Nephron (organoid): ENCODE data around the gene CAPN15.
"Not testable (repeated sequence)": the region's sequence is repeated elsewhere in the genome, so short reads cannot be mapped to it uniquely, and the experiment has no call there.

Experiments
- H3K27ac Mint-ChIP-seq, 3 experiments: 2 replicates each; pipeline ENCODE4 v1.8.0; 2020; ENCODE audit warnings: mixed read lengths in 3 of 3, mild to moderate bottlenecking in 2 of 3, moderate library complexity in 1 of 3
- H3K27me3 Mint-ChIP-seq: 2 replicates; pipeline ENCODE4 v1.8.0; 2021; ENCODE audit warnings: low read depth, mild to moderate bottlenecking, moderate library complexity, mixed read lengths
- H3K36me3 Mint-ChIP-seq: 2 replicates; pipeline ENCODE4 v1.8.0; 2020; ENCODE audit warnings: low read depth, mixed read lengths
- H3K4me1 Mint-ChIP-seq: 2 replicates; pipeline ENCODE4 v1.8.0; 2020; ENCODE audit warnings: mixed read lengths
- H3K4me3 Mint-ChIP-seq, 3 experiments: 2 replicates each; pipeline ENCODE4 v1.8.0; 2020; ENCODE audit warnings: mild to moderate bottlenecking in 3 of 3, mixed read lengths in 3 of 3, moderate library complexity in 2 of 3
- H3K9me3 Mint-ChIP-seq: 2 replicates; pipeline ENCODE4 v1.8.0; 2020; ENCODE audit warnings: mixed read lengths
- CTCF ChIP-seq, 3 experiments: fragments of 200-600 bp; sonication (generic); IDR thresholded peaks; one replicate each; pipeline ENCODE4 v1.5.0; 2021; ENCODE audit warnings: antibody characterized with exemption in 3 of 3; ENCODE audit not compliant: unreplicated experiment in 3 of 3

The CAPN15 gene

GRCh38 chr16:593406-593805 lies 65.9 kb downstream of the CAPN15 start:
- H3K4me1 Mint-ChIP-seq, result peaks cover 29% of the 10 kb centered on the region
- peaks cover 21% of the 10 kb centered on the region for H3K36me3 Mint-ChIP-seq

GRCh38 chr16:593807-594206 lies 66.3 kb downstream of the CAPN15 start:
- Mint-ChIP-seq H3K4me3 (peak overlapping the region; percentile 56 to 90 (median 72)), H3K9me3 (no peaks in the 10 kb centered on the region), H3K36me3 (peaks cover 25% of the 10 kb centered on the region), H3K27me3 (peaks cover 4% of the 10 kb centered on the region), H3K4me1 (peaks cover 29% of the 10 kb centered on the region), H3K27ac (peak overlapping the region; percentile 55 to 90 (median 64))
- TF ChIP-seq CTCF (IDR thresholded peaks at IDR 0.05; ENCODE audit: unreplicated experiment in 3 of 3), result no peak

More at GRCh38 chr16:593406-593805, 65.9 kb downstream of the CAPN15 start:
- H3K9me3 Mint-ChIP-seq, result no peaks in the 10 kb centered on the region
- no peak for TF ChIP-seq CTCF (IDR thresholded peaks at IDR 0.05; ENCODE audit: unreplicated experiment in 3 of 3)
- H3K27me3 Mint-ChIP-seq, result peaks cover 4% of the 10 kb centered on the region
- peak overlapping the region; percentile 55 to 90 (median 64) for H3K27ac Mint-ChIP-seq
- H3K4me3 Mint-ChIP-seq, result peak overlapping the region; percentile 56 to 90 (median 72)

- no peaks in the 10 kb centered on the region for H3K9me3 Mint-ChIP-seq
- no peak for TF ChIP-seq CTCF (IDR thresholded peaks at IDR 0.05; ENCODE audit: unreplicated experiment in 3 of 3)
- H3K36me3 Mint-ChIP-seq, result peaks cover 28% of the 10 kb centered on the region
- H3K4me1 Mint-ChIP-seq, result peaks cover 29% of the 10 kb centered on the region
- peaks cover 4% of the 10 kb centered on the region for H3K27me3 Mint-ChIP-seq
- no peak overlapping the region for H3K4me3 Mint-ChIP-seq
- no peak overlapping the region for H3K27ac Mint-ChIP-seq
Observed at GRCh38 chr16:595094-595528, 67.6 kb downstream of the CAPN15 start.

- H3K4me3 Mint-ChIP-seq, result no peak overlapping the region
- H3K4me1 Mint-ChIP-seq, result peaks cover 22% of the 10 kb centered on the region
- no peak overlapping the region for H3K27ac Mint-ChIP-seq
- no peak for TF ChIP-seq CTCF (IDR thresholded peaks at IDR 0.05; ENCODE audit: unreplicated experiment in 3 of 3)
- peaks cover 1% of the 10 kb centered on the region for H3K27me3 Mint-ChIP-seq
- no peaks in the 10 kb centered on the region for H3K9me3 Mint-ChIP-seq
- H3K36me3 Mint-ChIP-seq, result peaks cover 31% of the 10 kb centered on the region
Observed at GRCh38 chr16:595942-596735, 68.6 kb downstream of the CAPN15 start.

DNA sequence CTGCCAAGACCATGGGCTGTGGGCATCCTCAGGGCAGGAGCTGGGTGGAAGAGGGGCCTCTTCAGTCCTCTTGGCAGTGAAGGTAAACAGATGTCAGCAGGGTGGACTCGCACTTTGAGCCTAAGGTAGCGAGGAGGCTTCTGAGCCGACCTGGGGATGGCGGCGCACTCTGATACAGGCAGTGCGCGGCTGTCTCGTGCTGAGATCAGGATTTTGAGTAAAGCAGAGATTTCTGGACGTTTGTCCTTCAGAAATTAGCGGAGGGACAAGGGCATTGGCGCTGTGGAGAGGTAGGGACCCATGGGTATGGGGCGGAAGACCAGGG lies 69.2 kb downstream of the CAPN15 start:
- Mint-ChIP-seq H3K27ac (no peak overlapping the region), H3K9me3 (no peaks in the 10 kb centered on the region), H3K4me1 (peaks cover 19% of the 10 kb centered on the region), H3K4me3 (no peak overlapping the region), H3K36me3 (peaks cover 34% of the 10 kb centered on the region), H3K27me3 (peaks cover 3% of the 10 kb centered on the region)
- TF ChIP-seq CTCF (IDR thresholded peaks at IDR 0.05; ENCODE audit: unreplicated experiment in 3 of 3), result no peak

- H3K27me3 Mint-ChIP-seq, H3K27ac Mint-ChIP-seq, H3K4me3 Mint-ChIP-seq, H3K9me3 Mint-ChIP-seq: not testable (repeated sequence)
- H3K4me1 Mint-ChIP-seq, result peaks cover 18% of the 10 kb centered on the region
- peaks cover 35% of the 10 kb centered on the region for H3K36me3 Mint-ChIP-seq
Observed at GRCh38 chr16:597655-598054, 70.1 kb downstream of the CAPN15 start.
